HuH-7 (cell line): ENCODE results near the gene LEMD2.
"Not testable (repeated sequence)": the region's sequence is repeated elsewhere in the genome, so short reads cannot be mapped to it uniquely, and the experiment has no call there.

Experiments
- DNase-seq: peaks from one replicate; pipeline ENCODE4 v3.0.0; 2011; ENCODE audit warnings: low spot score

The LEMD2 gene

GRCh38 chr6:33788694-33789549, at the start of gene LEMD2:
Gene LEMD2, minus strand, starts transcription at chr6:33789130. Its CDS starts 14 bp downstream, at chr6:33789116.
- peak; percentile 86 for DNase-seq

GRCh38 chr6:33837971-33838665, 49.2 kb upstream of the LEMD2 start:
- no peak for DNase-seq

GRCh38 chr6:33836806-33837469, 48.0 kb upstream of the LEMD2 start:
- DNase-seq = no peak

GRCh38 chr6:33834401-33835392, 45.8 kb upstream of the LEMD2 start:
- no peak for DNase-seq

- DNase-seq = no peak
Measured at GRCh38 chr6:33833599-33833998, 44.7 kb upstream of the LEMD2 start.

GRCh38 chr6:33832831-33833230, 43.9 kb upstream of the LEMD2 start:
- not testable (repeated sequence) for DNase-seq

- not testable (repeated sequence) for DNase-seq
Measured at GRCh38 chr6:33831725-33832124, 42.8 kb upstream of the LEMD2 start.

- DNase-seq = no peak
Measured at GRCh38 chr6:33830635-33831240, 41.8 kb upstream of the LEMD2 start.

GRCh38 chr6:33828764-33829731, 40.1 kb upstream of the LEMD2 start:
- DNase-seq = no peak

GRCh38 chr6:33828452-33828763, 39.5 kb upstream of the LEMD2 start:
- DNase-seq = no peak

- no peak for DNase-seq
Measured at GRCh38 chr6:33827546-33828451, 38.9 kb upstream of the LEMD2 start.

- DNase-seq = no peak
Measured at GRCh38 chr6:33826537-33826936, 37.6 kb upstream of the LEMD2 start.

GRCh38 chr6:33824461-33825154, 35.7 kb upstream of the LEMD2 start:
- no peak for DNase-seq

GRCh38 chr6:33823806-33824205, 34.9 kb upstream of the LEMD2 start:
- DNase-seq = no peak

GRCh38 chr6:33822575-33823395, 33.9 kb upstream of the LEMD2 start:
- peak; percentile 56 for DNase-seq

GRCh38 chr6:33820784-33821520, 32.0 kb upstream of the LEMD2 start:
- DNase-seq = no peak

- DNase-seq = no peak
Measured at GRCh38 chr6:33820243-33820642, 31.3 kb upstream of the LEMD2 start.
